Gastrocnemius medialis (tissue), 4 donors: ENCODE data around the gene CLEC1A. TPM values are rescaled to one million over a fixed set of nuclear protein-coding genes. Genes with fewer than 3 reads are reported as not detected.
A peak's percentile ranks its signal among the peaks of the same experiment; 100 is the strongest.

Experiments used
- ATAC-seq, 2 donors: fragments of 150-250 bp; one replicate each; pipeline ENCODE4 v1.9.1; 2016
- DNase-seq, 2 donors: peaks; one replicate each; pipeline ENCODE4 v3.0.0-alpha.2; 2019
- H3K27ac ChIP-seq, 4 donors: fragments of 200-600 bp; sonication (generic); 1 replicate in 1 of 4; 2 replicates in 3 of 4; pipeline ENCODE4 v1.5.1; 2016 to 2018; ENCODE audit warnings: mild to moderate bottlenecking in 2 of 4, moderate library complexity in 1 of 4
- H3K27me3 ChIP-seq, 3 donors: fragments of 200-600 bp; sonication (generic) in 2 of 3; 1 replicate in 1 of 3; 2 replicates in 2 of 3; pipeline versions ENCODE4 v1.5.1 to v1.6.0; 2016 to 2019; ENCODE audit warnings: mild to moderate bottlenecking in 1 of 3, moderate library complexity in 1 of 3
- H3K36me3 ChIP-seq, 2 donors: fragments of 200-600 bp; sonication (generic) in 1 of 2; one replicate each; pipeline ENCODE4 v1.5.1; 2017 to 2018
- H3K4me1 ChIP-seq, 2 donors: fragments of 200-600 bp; sonication (generic) in 1 of 2; one replicate each; pipeline ENCODE4 v1.5.1; 2016 to 2017; ENCODE audit warnings: mild to moderate bottlenecking in 2 of 2
- H3K4me3 ChIP-seq, 4 donors: fragments of 200-600 bp; sonication (generic) in 3 of 4; 1 replicate in 1 of 4; 2 replicates in 3 of 4; pipeline ENCODE4 v1.5.1; 2016 to 2019; ENCODE audit warnings: mild to moderate bottlenecking in 2 of 4
- H3K9me3 ChIP-seq, 3 donors: fragments of 200-600 bp; sonication (generic) in 2 of 3; 1 replicate in 1 of 3; 2 replicates in 2 of 3; pipeline ENCODE4 v1.5.1; 2016 to 2019
- CTCF ChIP-seq, 5 experiments: fragments of 450-650 bp in 3 of 5; fragments of 200-600 bp in 2 of 5; sonication (generic) in 2 of 5; IDR thresholded peaks in 4 of 5; conservative IDR thresholded peaks in 1 of 5; 1 replicate in 4 of 5; 2 replicates in 1 of 5; pipeline ENCODE4 v1.5.1; 2016 to 2019; ENCODE audit warnings: antibody characterized with exemption in 5 of 5, mild to moderate bottlenecking in 3 of 5, moderate library complexity in 3 of 5
- POLR2A ChIP-seq, 2 donors: fragments of 450-650 bp; IDR thresholded peaks; one replicate each; pipeline ENCODE4 v1.6.1; 2017; ENCODE audit warnings: antibody characterized with exemption in 2 of 2, mild to moderate bottlenecking in 2 of 2, moderate library complexity in 2 of 2
- in situ Hi-C, 4 donors: fragments of 200-750 bp; cut with MboI; loops; one replicate each; pipeline versions ENCODE4 v1.15.0 to v1.8.0; 2017; ENCODE audit warnings: low sequenced_read_pairs in 4 of 4
- intact Hi-C: fragments of 100-400 bp; cut with DNase I; formaldehyde crosslinking; loops from one replicate; pipeline ENCODE4 v1.15.1; 2023; ENCODE audit warnings: low total_unique reads
- total RNA-seq, 4 donors: library from RNA; depleted of rRNA; stranded (reverse); fragments of >200 nt; gene quantifications; one replicate each; pipeline versions ENCODE4 v1.1.0 to v1.2.3, GENCODE V29; 2016

Gene CLEC1A
- total RNA-seq, 4 donors from 2014 or later: 1.00 to 3.6 (median 1.6) TPM

- ATAC-seq (no peak), DNase-seq (no peak)
- in situ Hi-C loops: no loop called here
- H3K9me3 ChIP-seq: no peaks in the 10 kb centered on the region
- TF ChIP-seq CTCF (IDR thresholded peaks at IDR 0.05 in 4 of 5, conservative IDR thresholded peaks at IDR 0.05 in 1 of 5) (no peak), POLR2A (IDR thresholded peaks at IDR 0.05) (no peak)
- no peaks in the 10 kb centered on the region for H3K36me3 ChIP-seq
- intact Hi-C loops: no loop called here
- H3K4me3 ChIP-seq: no peak overlapping the region
- H3K4me1 ChIP-seq: no peaks in the 10 kb centered on the region
- no peak overlapping the region for H3K27ac ChIP-seq
- no peaks in the 10 kb centered on the region for H3K27me3 ChIP-seq
Observed at GRCh38 chr12:10082117-10082874, 16.5 kb downstream of the CLEC1A start.

GRCh38 chr12:10075451-10075850 lies 23.3 kb downstream of the CLEC1A start:
- Histone ChIP-seq H3K27me3 (no peaks in the 10 kb centered on the region), H3K27ac (peak overlapping the region in 1 of 4 donors; percentile 8), H3K4me3 (no peak overlapping the region), H3K9me3 (no peaks in the 10 kb centered on the region), H3K4me1 (no peaks in the 10 kb centered on the region), H3K36me3 (no peaks in the 10 kb centered on the region)
- ATAC-seq: no peak
- no peak for DNase-seq
- in situ Hi-C loops (no loop called here), intact Hi-C loops (no loop called here)
- TF ChIP-seq POLR2A (IDR thresholded peaks at IDR 0.05) (no peak), CTCF (IDR thresholded peaks at IDR 0.05 in 4 of 5, conservative IDR thresholded peaks at IDR 0.05 in 1 of 5) (no peak)

GRCh38 chr12:10073261-10073660 lies 25.5 kb downstream of the CLEC1A start:
- intact Hi-C loops (no loop called here), in situ Hi-C loops (no loop called here)
- TF ChIP-seq POLR2A (IDR thresholded peaks at IDR 0.05) (no peak), CTCF (IDR thresholded peaks at IDR 0.05 in 4 of 5, conservative IDR thresholded peaks at IDR 0.05 in 1 of 5) (no peak)
- no peak for DNase-seq
- Histone ChIP-seq H3K36me3 (no peaks in the 10 kb centered on the region), H3K9me3 (no peaks in the 10 kb centered on the region), H3K4me1 (no peaks in the 10 kb centered on the region), H3K27me3 (no peaks in the 10 kb centered on the region), H3K27ac (no peak overlapping the region), H3K4me3 (no peak overlapping the region)
- ATAC-seq: no peak

GRCh38 chr12:10072131-10072530 lies 26.7 kb downstream of the CLEC1A start:
- DNase-seq: no peak
- in situ Hi-C loops (no loop called here), intact Hi-C loops (no loop called here)
- no peak for ATAC-seq
- Histone ChIP-seq H3K4me1 (no peaks in the 10 kb centered on the region), H3K27me3 (no peaks in the 10 kb centered on the region), H3K4me3 (no peak overlapping the region), H3K36me3 (no peaks in the 10 kb centered on the region), H3K27ac (no peak overlapping the region), H3K9me3 (no peaks in the 10 kb centered on the region)
- TF ChIP-seq POLR2A (IDR thresholded peaks at IDR 0.05): no peak
- TF ChIP-seq CTCF (IDR thresholded peaks at IDR 0.05 in 4 of 5, conservative IDR thresholded peaks at IDR 0.05 in 1 of 5): no peak
